ACC112 (cell line): ENCODE measurements around the gene LACTB.
A peak's percentile ranks its signal among the peaks of the same experiment; 100 is the strongest.

Experiments used
- H2AFZ ChIP-seq: fragments of 200-600 bp; sonication (generic); one replicate; pipeline ENCODE4 v1.6.0; 2017; ENCODE audit warnings: antibody characterized with exemption, low read length; ENCODE audit not compliant: unreplicated experiment
- H3K27ac ChIP-seq: fragments of 200-600 bp; sonication (generic); 2 replicates; pipeline ENCODE4 v1.5.1; 2014; ENCODE audit warnings: low read depth, mild to moderate bottlenecking, antibody characterized with exemption, low read length, moderate library complexity
- H3K27me3 ChIP-seq: fragments of 200-600 bp; sonication (generic); 2 replicates; pipeline ENCODE4 v1.6.1; 2014; ENCODE audit warnings: mild to moderate bottlenecking, antibody characterized with exemption, low read length, moderate library complexity, mixed read lengths; ENCODE audit not compliant: insufficient read depth
- H3K36me3 ChIP-seq: fragments of 200-600 bp; sonication (generic); 2 replicates; pipeline ENCODE4 v1.6.1; 2016; ENCODE audit warnings: mild to moderate bottlenecking, antibody characterized with exemption, low read length, moderate library complexity, mixed read lengths; ENCODE audit not compliant: insufficient read depth
- H3K4me1 ChIP-seq: fragments of 200-600 bp; sonication (generic); one replicate; pipeline ENCODE4 v1.6.1; 2016; ENCODE audit warnings: low read length, mixed read lengths; ENCODE audit not compliant: insufficient read depth, unreplicated experiment, control insufficient read depth
- H3K4me3 ChIP-seq: fragments of 200-600 bp; sonication (generic); 2 replicates; pipeline ENCODE4 v1.5.1; 2014; ENCODE audit warnings: mild to moderate bottlenecking, low read depth, low read length
- H3K79me2 ChIP-seq: fragments of 200-600 bp; sonication (generic); one replicate; pipeline ENCODE4 v1.6.0; 2016; ENCODE audit warnings: low read length; ENCODE audit not compliant: control insufficient read depth, unreplicated experiment, insufficient read depth

LACTB gene

GRCh38 chr15:63107895-63108546 lies 13.6 kb upstream of the LACTB start:
- H3K79me2 ChIP-seq: no peaks in the 10 kb centered on the region
- peak overlapping the region; percentile 76 for H3K27ac ChIP-seq
- H3K4me3 ChIP-seq: no peak overlapping the region
- H3K36me3 ChIP-seq: no peaks in the 10 kb centered on the region
- H3K4me1 ChIP-seq: peaks cover 19% of the 10 kb centered on the region
- H3K27me3 ChIP-seq: no peaks in the 10 kb centered on the region
- H2AFZ ChIP-seq: no peak overlapping the region

- H3K27me3 ChIP-seq: no peaks in the 10 kb centered on the region
- H3K27ac ChIP-seq: no peak overlapping the region
- H3K4me1 ChIP-seq: peaks cover 27% of the 10 kb centered on the region
- no peak overlapping the region for H3K4me3 ChIP-seq
- H3K79me2 ChIP-seq: no peaks in the 10 kb centered on the region
- H3K36me3 ChIP-seq: no peaks in the 10 kb centered on the region
- H2AFZ ChIP-seq: no peak overlapping the region
These were observed 12.2 kb upstream of the LACTB start for GRCh38 chr15:63109498-63109897.

- no peak overlapping the region for H3K4me3 ChIP-seq
- H3K27me3 ChIP-seq: no peaks in the 10 kb centered on the region
- peaks cover 30% of the 10 kb centered on the region for H3K4me1 ChIP-seq
- H3K27ac ChIP-seq: no peak overlapping the region
- H3K36me3 ChIP-seq: no peaks in the 10 kb centered on the region
- no peak overlapping the region for H2AFZ ChIP-seq
- H3K79me2 ChIP-seq: no peaks in the 10 kb centered on the region
These were observed 11.7 kb upstream of the LACTB start for GRCh38 chr15:63109920-63110319.

GRCh38 chr15:63110428-63111026 lies 11.1 kb upstream of the LACTB start:
- Histone ChIP-seq H3K27ac (no peak overlapping the region), H3K79me2 (no peaks in the 10 kb centered on the region), H3K4me3 (no peak overlapping the region), H3K4me1 (peaks cover 30% of the 10 kb centered on the region), H3K27me3 (no peaks in the 10 kb centered on the region), H2AFZ (no peak overlapping the region), H3K36me3 (no peaks in the 10 kb centered on the region)

GRCh38 chr15:63111481-63111880 lies 10.2 kb upstream of the LACTB start:
- H3K4me1 ChIP-seq: peaks cover 30% of the 10 kb centered on the region

GRCh38 chr15:63112871-63113270 lies 8.8 kb upstream of the LACTB start:
- H3K4me3 ChIP-seq: no peak overlapping the region
- H3K27me3 ChIP-seq: no peaks in the 10 kb centered on the region
- H3K79me2 ChIP-seq: no peaks in the 10 kb centered on the region
- no peaks in the 10 kb centered on the region for H3K36me3 ChIP-seq
- peaks cover 22% of the 10 kb centered on the region for H3K4me1 ChIP-seq
- no peak overlapping the region for H2AFZ ChIP-seq
- H3K27ac ChIP-seq: no peak overlapping the region

More at GRCh38 chr15:63111481-63111880, 10.2 kb upstream of the LACTB start:
- Histone ChIP-seq H3K79me2 (no peaks in the 10 kb centered on the region), H3K36me3 (no peaks in the 10 kb centered on the region), H3K27ac (no peak overlapping the region), H3K27me3 (no peaks in the 10 kb centered on the region), H2AFZ (no peak overlapping the region), H3K4me3 (no peak overlapping the region)

- H3K27ac ChIP-seq: no peak overlapping the region
- H3K27me3 ChIP-seq: no peaks in the 10 kb centered on the region
- no peak overlapping the region for H2AFZ ChIP-seq
- 0 out of 2 replicates have a peak, but pooled peaks cover 4% of the 10 kb centered on the region for H3K36me3 ChIP-seq
- no peaks in the 10 kb centered on the region for H3K79me2 ChIP-seq
- peaks cover 11% of the 10 kb centered on the region for H3K4me1 ChIP-seq
- no peak overlapping the region for H3K4me3 ChIP-seq
These were observed 7.2 kb upstream of the LACTB start for GRCh38 chr15:63114465-63114864.

- Histone ChIP-seq H3K4me1 (peaks cover 18% of the 10 kb centered on the region), H3K36me3 (0 out of 2 replicates have a peak, but pooled peaks cover 4% of the 10 kb centered on the region), H3K27ac (no peak overlapping the region), H3K4me3 (no peak overlapping the region), H3K27me3 (no peaks in the 10 kb centered on the region), H2AFZ (no peak overlapping the region), H3K79me2 (peaks cover 12% of the 10 kb centered on the region)
These were observed 2.8 kb upstream of the LACTB start for GRCh38 chr15:63118854-63119253.

GRCh38 chr15:63122002-63122875 lies 578 bp downstream of the LACTB start:
- Histone ChIP-seq H3K4me1 (peaks cover 14% of the 10 kb centered on the region), H3K27ac (peak overlapping the region; percentile 74; the same call in 1 of the 2 replicates), H3K36me3 (peaks cover 19% of the 10 kb centered on the region), H2AFZ (peak overlapping the region; percentile 58), H3K27me3 (no peaks in the 10 kb centered on the region), H3K4me3 (peak overlapping the region; percentile 97), H3K79me2 (peaks cover 30% of the 10 kb centered on the region)

GRCh38 chr15:63124506-63124905 lies 2.8 kb downstream of the LACTB start:
- H2AFZ ChIP-seq: no peak overlapping the region
- H3K4me1 ChIP-seq: peaks cover 14% of the 10 kb centered on the region
- H3K4me3 ChIP-seq: no peak overlapping the region
- H3K27ac ChIP-seq: no peak overlapping the region
- no peaks in the 10 kb centered on the region for H3K27me3 ChIP-seq
- H3K79me2 ChIP-seq: peaks cover 37% of the 10 kb centered on the region
- peaks cover 29% of the 10 kb centered on the region for H3K36me3 ChIP-seq
